K562 (cell line): Measurements from ENCODE around the gene RET. TPM values are rescaled to one million over a fixed set of nuclear protein-coding genes. Genes with fewer than 3 reads are reported as not detected.

Experiments used
- ATAC-seq: fragments of 200-7000 bp; cut with Tn5 transposase; 3 replicates; pipeline ENCODE4 v1.9.1; 2020; ENCODE audit warnings: moderate library complexity
- BruUV-seq: library from RNA; stranded (reverse); fragments of 400-500 nt; replicated peaks from 2 replicates; lab custom pipeline; 2021; lab: Mats Ljungman, UMichigan
- CTCF ChIA-PET: fragments of 300-600 bp; formaldehyde crosslinking; extraction: SDS; loops from one replicate; lab custom pipeline; 2021; ENCODE audit warnings: low intra/inter-chr PET ratio; lab: Yijun Ruan, JAX
- POLR2A ChIA-PET: fragments of 300-600, 350-650 bp; sonication (Branson Sonifier 250); formaldehyde crosslinking; extraction: SDS; loops from one replicate; lab custom pipeline; 2021; ENCODE audit warnings: antibody characterized with exemption, inconsistent platforms; lab: Yijun Ruan, JAX
- DNase-seq, 4 experiments: peaks; one replicate each; pipeline versions ENCODE4 v3.0.0 to v3.0.0-alpha.2; 2011 to 2018; ENCODE audit warnings: low spot score in 3 of 4, mixed read lengths in 3 of 4; ENCODE audit errors: extremely low read depth in 1 of 4
- FAIRE-seq: peaks from 2 replicates; lab custom pipeline; 2011; peaks lifted over from hg19 to GRCh38; lab: Jason Lieb, UNC
- H2AFZ ChIP-seq: 2 replicates; pipeline ENCODE4 v1.6.0; 2011; ENCODE audit warnings: low read depth, low read length, control low read depth, inconsistent platforms
- H3K27ac ChIP-seq: fragments of 200-600 bp; 3 replicates; pipeline ENCODE4 v1.8.0; 2011; ENCODE audit warnings: low read depth, mild to moderate bottlenecking, control low read depth, inconsistent platforms, low read length, moderate library complexity, mixed read lengths; ENCODE audit errors: extremely low read depth
- H3K27me3 ChIP-seq, 2 experiments: fragments of 300-600 bp in 1 of 2; 2 replicates in 1 of 2; 3 replicates in 1 of 2; pipeline versions ENCODE4 v1.6.0 to v1.8.0; 2011; ENCODE audit warnings: inconsistent platforms in 2 of 2, low read length in 2 of 2, mild to moderate bottlenecking in 1 of 2, mixed read lengths in 1 of 2, moderate library complexity in 1 of 2; ENCODE audit not compliant: control insufficient read depth in 2 of 2, insufficient read depth in 2 of 2
- H3K36me3 ChIP-seq: fragments of 300-600 bp; 3 replicates; pipeline ENCODE4 v1.8.0; 2011; ENCODE audit warnings: mild to moderate bottlenecking, low read length, inconsistent platforms; ENCODE audit not compliant: control insufficient read depth, insufficient read depth
- H3K4me1 ChIP-seq, 2 experiments: fragments of 200-600 bp in 1 of 2; replicated peaks in 1 of 2; 2 replicates in 1 of 2; 3 replicates in 1 of 2; pipeline versions ENCODE4 v1.5.1 to v1.8.0; 2011; ENCODE audit warnings: inconsistent platforms in 2 of 2, low read length in 2 of 2, mild to moderate bottlenecking in 1 of 2, mixed read lengths in 1 of 2, moderate library complexity in 1 of 2; ENCODE audit not compliant: control insufficient read depth in 2 of 2, insufficient read depth in 2 of 2
- H3K4me2 ChIP-seq: 2 replicates; pipeline ENCODE4 v1.6.1; 2011; ENCODE audit warnings: low read length, control low read depth, inconsistent platforms, mixed read lengths; ENCODE audit not compliant: insufficient read depth
- H3K4me3 ChIP-seq: fragments of 200-600 bp; sonication (generic), shearing (Covaris generic); 2 replicates; pipeline ENCODE4 v1.5.1; 2016; ENCODE audit warnings: control low read depth, inconsistent platforms
- H3K79me2 ChIP-seq: fragments of 200-600 bp; 3 replicates; pipeline ENCODE4 v1.8.0; 2011; ENCODE audit warnings: low read length, inconsistent platforms; ENCODE audit not compliant: control insufficient read depth, insufficient read depth
- H3K9ac ChIP-seq, 2 experiments: 2 replicates each; pipeline versions ENCODE4 v1.6.0 to v1.6.1; 2011; ENCODE audit warnings: low read depth in 2 of 2, low read length in 2 of 2, control low read depth in 1 of 2, inconsistent platforms in 1 of 2, mild to moderate bottlenecking in 1 of 2, mixed read lengths in 1 of 2; ENCODE audit not compliant: insufficient read depth in 1 of 2
- H3K9me1 ChIP-seq: one replicate; pipeline ENCODE4 v1.6.0; 2011; ENCODE audit warnings: inconsistent platforms, mild to moderate bottlenecking, low read length, moderate library complexity; ENCODE audit not compliant: control insufficient read depth, insufficient read depth
- H3K9me3 ChIP-seq: replicated peaks from 2 replicates; pipeline ENCODE4 v1.5.1; 2011; ENCODE audit warnings: low read depth, low read length, inconsistent platforms; ENCODE audit not compliant: control insufficient read depth, insufficient read depth
- H4K20me1 ChIP-seq: replicated peaks from 2 replicates; pipeline ENCODE4 v1.6.1; 2011; ENCODE audit warnings: low read length, inconsistent platforms, mixed read lengths; ENCODE audit not compliant: control insufficient read depth, insufficient read depth
- DACH1 ChIP-seq: fragments of 450-650 bp; IDR thresholded peaks from 2 replicates; pipeline ENCODE4 v1.6.1; 2018; ENCODE audit not compliant: partially characterized antibody
- ERF ChIP-seq: fragments of 450-650 bp; formaldehyde crosslinking; IDR thresholded peaks from 2 replicates; pipeline ENCODE4 v1.4.0; 2020; ENCODE audit warnings: mild to moderate bottlenecking, mixed read lengths
- ESRRB ChIP-seq: fragments of 250-450 bp; sonication (Bioruptor Pico); IDR thresholded peaks from 2 replicates; pipeline ENCODE4 v1.5.0; 2020; ENCODE audit warnings: mild to moderate bottlenecking, moderate library complexity, borderline replicate concordance
- GATA2 ChIP-seq: sonication (generic); formaldehyde crosslinking; IDR thresholded peaks from 2 replicates; pipeline ENCODE4 v1.4.0; 2020; ENCODE audit warnings: mild to moderate bottlenecking, missing genetic modification reagents
- IRF2 ChIP-seq: sonication (generic); formaldehyde crosslinking; IDR thresholded peaks from 2 replicates; pipeline ENCODE4 v1.8.1; 2022; ENCODE audit warnings: mild to moderate bottlenecking, missing genetic modification reagents
- MBD2 ChIP-seq: sonication (generic); IDR thresholded peaks from 2 replicates; pipeline ENCODE4 v1.6.1; 2016; ENCODE audit warnings: low read depth, borderline replicate concordance
- MTA2 ChIP-seq: fragments of 450-650 bp; IDR thresholded peaks from 2 replicates; pipeline ENCODE4 v1.6.1; 2016; ENCODE audit warnings: low read depth
- SIN3A ChIP-seq, 2 experiments: fragments of 150-350 bp in 1 of 2; IDR thresholded peaks; 2 replicates each; pipeline ENCODE4 v1.6.1; 2011 to 2016; ENCODE audit warnings: borderline replicate concordance in 2 of 2, low read depth in 2 of 2, low read length in 2 of 2, mild to moderate bottlenecking in 2 of 2, moderate library complexity in 2 of 2; ENCODE audit not compliant: control insufficient read depth in 1 of 2
- SMARCA5 ChIP-seq: fragments of 450-650 bp; IDR thresholded peaks from 2 replicates; pipeline ENCODE4 v1.6.1; 2016
- SMARCB1 ChIP-seq: IDR thresholded peaks from 2 replicates; pipeline ENCODE4 v1.6.1; 2011; ENCODE audit warnings: improper control_type of control experiment, low read depth; ENCODE audit not compliant: insufficient read length
- TBP ChIP-seq: optimal IDR thresholded peaks from 2 replicates; pipeline ENCODE3; 2011; ENCODE audit warnings: low read depth, low read length, improper control_type of control experiment
- ZC3H4 ChIP-seq: sonication (generic); formaldehyde crosslinking; IDR thresholded peaks from 2 replicates; pipeline ENCODE4 v1.9.0; 2021; ENCODE audit warnings: missing genetic modification reagents, borderline replicate concordance
- ZNF384 ChIP-seq: IDR thresholded peaks from 2 replicates; pipeline ENCODE4 v1.6.1; 2012; ENCODE audit warnings: low read depth, low read length, improper control_type of control experiment
- WGBS: fragments of 100-300 bp; shearing (Covaris generic); methylation state at CpG from one replicate; pipeline ENCODE4 v1.1.6; 2016; ENCODE audit warnings: low coverage, mixed read lengths; ENCODE audit not compliant: insufficient coverage; ENCODE audit errors: missing lambda C conversion rate; 5-methylcytosine and 5-hydroxymethylcytosine counted together
- in situ Hi-C: fragments of 300-500 bp; cut with MboI; formaldehyde crosslinking; loops from 4 replicates; pipeline ENCODE4 v1.15.0; 2018; ENCODE audit warnings: inconsistent platforms, mixed read lengths
- intact Hi-C: fragments of 100-400 bp; cut with micrococcal nuclease; formaldehyde crosslinking; loops from 2 replicates; pipeline ENCODE4 v1.14.2; 2022
- polyA plus RNA-seq, 8 experiments: library from polyadenylated mRNA; depleted of rRNA in 4 of 8; stranded (reverse) in 5 of 8; unstranded in 3 of 8; fragments of >200 nt; fragmentation: Nextera tagmentation in 2 of 8; fragmentation: Illumina TruSeq in 1 of 8; extraction: Ambion mirVana in 2 of 8; extraction: Trizol in 1 of 8; gene quantifications; 2 replicates each; pipeline versions ENCODE4 v1.2.1 to v1.2.3, GENCODE V29; 2011 to 2014; ENCODE audit warnings: inconsistent platforms in 1 of 8, missing spikeins in 1 of 8
- total RNA-seq, 7 experiments: library from RNA; depleted of rRNA in 6 of 7; stranded (reverse); fragments of >200 nt in 6 of 7; fragmentation: Illumina TruSeq in 2 of 7; extraction: Trizol in 2 of 7; gene quantifications; 2 replicates each; pipeline versions ENCODE4 v1.2.1 to v1.2.3, GENCODE V29; 2011 to 2021; ENCODE audit warnings: low replicate concordance in 1 of 7
- TF ChIP-seq, protein P1 (sequence below): sonication (generic); formaldehyde crosslinking; IDR thresholded peaks from 2 replicates; pipeline ENCODE4 v1.8.1; 2023; ENCODE audit warnings: mild to moderate bottlenecking, missing genetic modification reagents
- TF ChIP-seq, protein P2 (sequence below): fragments of 450-650 bp; IDR thresholded peaks from 2 replicates; pipeline ENCODE4 v1.6.1; 2017; ENCODE audit warnings: antibody characterized with exemption
- TF ChIP-seq, protein P3 (sequence below), 2 experiments: fragments of 450-650 bp in 1 of 2; IDR thresholded peaks; 2 replicates each; pipeline ENCODE4 v1.6.1; 2011 to 2017; ENCODE audit warnings: low read depth in 2 of 2, antibody characterized with exemption in 1 of 2, borderline replicate concordance in 1 of 2, low read length in 1 of 2, mild to moderate bottlenecking in 1 of 2, mixed read lengths in 1 of 2; ENCODE audit not compliant: control insufficient read depth in 1 of 2

Gene RET
- total and polyA plus RNA-seq, 9 of the 15 experiments (the other 6 are each of a cell fraction or from before 2014, with no cell fraction given), result 0.04 to 0.05 TPM; not detected in 7

GRCh38 chr10:43057231-43057711 lies 19.6 kb upstream of the RET start:
- Histone ChIP-seq H3K4me3 (no peak overlapping the region), H3K36me3 (no peaks in the 10 kb centered on the region), H3K4me1 (peaks cover 0 to 4% of the 10 kb centered on the region in 2 experiments; a peak in 2 of 5 replicates), H3K4me2 (no peak overlapping the region), H3K79me2 (no peaks in the 10 kb centered on the region), H3K9me3 (no peaks in the 10 kb centered on the region), H3K27me3 (peaks cover 3 to 33% of the 10 kb centered on the region in 2 experiments; a peak in 4 of 5 replicates), H4K20me1 (peaks cover 4% of the 10 kb centered on the region), H3K27ac (no peak overlapping the region), H3K9ac (no peak overlapping the region; a peak in 1 of 4 replicates), H3K9me1 (no peaks in the 10 kb centered on the region), H2AFZ (no peak overlapping the region)
- ATAC-seq (no peak), DNase-seq (no peak), FAIRE-seq (no peak)
- no TSS peak for BruUV-seq
- CTCF ChIA-PET, result no interaction called here
- in situ Hi-C loops, result no loop called here
- intact Hi-C loops, result no loop called here
- POLR2A ChIA-PET, result interaction anchor here (0.6 kb wide), 1 partner anchor 789 kb away, joined by 3 read pairs; no protein-coding TSS in a partner anchor
- TF ChIP-seq MTA2, result no peak
- no peak for TF ChIP-seq SIN3A (IDR thresholded peaks at IDR 0.05; ENCODE audit: borderline replicate concordance in 2 of 2, control insufficient read depth in 1 of 2, low read depth in 2 of 2, low read length in 2 of 2)
- no peak for TF ChIP-seq ZC3H4 (CRISPR knock-in tag)
- TF ChIP-seq DACH1, result no peak
- TF ChIP-seq SMARCA5, result no peak
- no peak for TF ChIP-seq SMARCB1
- TF ChIP-seq ESRRB (CRISPR knock-in tag), result no peak
- TF ChIP-seq, protein P1, sequence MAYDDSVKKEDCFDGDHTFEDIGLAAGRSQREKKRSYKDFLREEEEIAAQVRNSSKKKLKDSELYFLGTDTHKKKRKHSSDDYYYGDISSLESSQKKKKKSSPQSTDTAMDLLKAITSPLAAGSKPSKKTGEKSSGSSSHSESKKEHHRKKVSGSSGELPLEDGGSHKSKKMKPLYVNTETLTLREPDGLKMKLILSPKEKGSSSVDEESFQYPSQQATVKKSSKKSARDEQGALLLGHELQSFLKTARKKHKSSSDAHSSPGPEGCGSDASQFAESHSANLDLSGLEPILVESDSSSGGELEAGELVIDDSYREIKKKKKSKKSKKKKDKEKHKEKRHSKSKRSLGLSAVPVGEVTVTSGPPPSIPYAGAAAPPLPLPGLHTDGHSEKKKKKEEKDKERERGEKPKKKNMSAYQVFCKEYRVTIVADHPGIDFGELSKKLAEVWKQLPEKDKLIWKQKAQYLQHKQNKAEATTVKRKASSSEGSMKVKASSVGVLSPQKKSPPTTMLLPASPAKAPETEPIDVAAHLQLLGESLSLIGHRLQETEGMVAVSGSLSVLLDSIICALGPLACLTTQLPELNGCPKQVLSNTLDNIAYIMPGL (CRISPR knock-in tag), result no peak
- TF ChIP-seq MBD2, result no peak
- no peak for TF ChIP-seq GATA2 (CRISPR knock-in tag)
- TF ChIP-seq TBP, result no peak
- TF ChIP-seq ZNF384, result no peak
- no peak for TF ChIP-seq ERF (CRISPR knock-in tag)
- TF ChIP-seq, protein P2, sequence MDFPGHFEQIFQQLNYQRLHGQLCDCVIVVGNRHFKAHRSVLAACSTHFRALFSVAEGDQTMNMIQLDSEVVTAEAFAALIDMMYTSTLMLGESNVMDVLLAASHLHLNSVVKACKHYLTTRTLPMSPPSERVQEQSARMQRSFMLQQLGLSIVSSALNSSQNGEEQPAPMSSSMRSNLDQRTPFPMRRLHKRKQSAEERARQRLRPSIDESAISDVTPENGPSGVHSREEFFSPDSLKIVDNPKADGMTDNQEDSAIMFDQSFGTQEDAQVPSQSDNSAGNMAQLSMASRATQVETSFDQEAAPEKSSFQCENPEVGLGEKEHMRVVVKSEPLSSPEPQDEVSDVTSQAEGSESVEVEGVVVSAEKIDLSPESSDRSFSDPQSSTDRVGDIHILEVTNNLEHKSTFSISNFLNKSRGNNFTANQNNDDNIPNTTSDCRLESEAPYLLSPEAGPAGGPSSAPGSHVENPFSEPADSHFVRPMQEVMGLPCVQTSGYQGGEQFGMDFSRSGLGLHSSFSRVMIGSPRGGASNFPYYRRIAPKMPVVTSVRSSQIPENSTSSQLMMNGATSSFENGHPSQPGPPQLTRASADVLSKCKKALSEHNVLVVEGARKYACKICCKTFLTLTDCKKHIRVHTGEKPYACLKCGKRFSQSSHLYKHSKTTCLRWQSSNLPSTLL, result no peak
- no peak for TF ChIP-seq IRF2
- TF ChIP-seq, protein P3, sequence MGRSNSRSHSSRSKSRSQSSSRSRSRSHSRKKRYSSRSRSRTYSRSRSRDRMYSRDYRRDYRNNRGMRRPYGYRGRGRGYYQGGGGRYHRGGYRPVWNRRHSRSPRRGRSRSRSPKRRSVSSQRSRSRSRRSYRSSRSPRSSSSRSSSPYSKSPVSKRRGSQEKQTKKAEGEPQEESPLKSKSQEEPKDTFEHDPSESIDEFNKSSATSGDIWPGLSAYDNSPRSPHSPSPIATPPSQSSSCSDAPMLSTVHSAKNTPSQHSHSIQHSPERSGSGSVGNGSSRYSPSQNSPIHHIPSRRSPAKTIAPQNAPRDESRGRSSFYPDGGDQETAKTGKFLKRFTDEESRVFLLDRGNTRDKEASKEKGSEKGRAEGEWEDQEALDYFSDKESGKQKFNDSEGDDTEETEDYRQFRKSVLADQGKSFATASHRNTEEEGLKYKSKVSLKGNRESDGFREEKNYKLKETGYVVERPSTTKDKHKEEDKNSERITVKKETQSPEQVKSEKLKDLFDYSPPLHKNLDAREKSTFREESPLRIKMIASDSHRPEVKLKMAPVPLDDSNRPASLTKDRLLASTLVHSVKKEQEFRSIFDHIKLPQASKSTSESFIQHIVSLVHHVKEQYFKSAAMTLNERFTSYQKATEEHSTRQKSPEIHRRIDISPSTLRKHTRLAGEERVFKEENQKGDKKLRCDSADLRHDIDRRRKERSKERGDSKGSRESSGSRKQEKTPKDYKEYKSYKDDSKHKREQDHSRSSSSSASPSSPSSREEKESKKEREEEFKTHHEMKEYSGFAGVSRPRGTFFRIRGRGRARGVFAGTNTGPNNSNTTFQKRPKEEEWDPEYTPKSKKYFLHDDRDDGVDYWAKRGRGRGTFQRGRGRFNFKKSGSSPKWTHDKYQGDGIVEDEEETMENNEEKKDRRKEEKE (IDR thresholded peaks at IDR 0.05; ENCODE audit: borderline replicate concordance in 1 of 2, control insufficient read depth in 1 of 2, low read depth in 2 of 2, low read length in 1 of 2), result no peak
- WGBS, result 5% methylated on average over 7 of the region's 7 CpGs
